ENCODE measurements around the gene TMEM59.
"Not testable (repeated sequence)": the region's sequence is repeated elsewhere in the genome, so short reads cannot be mapped to it uniquely, and the experiment has no call there.

TMEM59 gene

GRCh38 chr1:54028306-54029251 is 24.4 kb downstream of the TMEM59 start:
- no peak for TF ChIP-seq CTCF (IDR thresholded peaks at IDR 0.05; ENCODE audit: poor library complexity, severe bottlenecking)
- peaks cover 15% of the 10 kb centered on the region for H3K36me3 ChIP-seq (ENCODE audit: low read depth)
- H3K27ac ChIP-seq (ENCODE audit: poor library complexity, severe bottlenecking), result no peak overlapping the region
- H3K9me3 ChIP-seq (ENCODE audit: severe bottlenecking), result no peaks in the 10 kb centered on the region
- DNase-seq (ENCODE audit: low spot score) (no peak), ATAC-seq (ENCODE audit: low read depth) (no peak)
- no peaks in the 10 kb centered on the region for H3K4me1 ChIP-seq (ENCODE audit: insufficient read depth, poor library complexity, severe bottlenecking)
- H3K4me3 ChIP-seq (ENCODE audit: severe bottlenecking), result no peak overlapping the region
- no peaks in the 10 kb centered on the region for H3K27me3 ChIP-seq (ENCODE audit: insufficient read depth, poor library complexity, severe bottlenecking)

DNA sequence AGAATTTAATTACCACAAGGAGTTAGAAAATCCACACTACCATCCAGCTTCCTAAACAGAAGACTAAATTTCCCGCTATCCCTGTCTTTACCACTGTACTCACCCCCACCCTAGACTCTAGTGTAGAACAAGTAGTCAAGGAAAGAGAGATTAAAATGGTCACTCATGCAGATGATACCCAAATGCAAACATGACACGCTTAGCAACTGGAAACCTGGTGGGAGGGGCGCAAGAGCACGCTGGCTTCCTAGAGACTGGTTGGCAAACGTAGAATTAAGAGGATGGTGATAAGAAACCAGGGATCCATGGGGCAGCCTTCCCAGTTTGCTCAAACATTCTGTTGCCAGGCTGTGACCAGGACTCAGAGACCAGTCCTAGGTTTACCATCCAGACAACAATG is 25.2 kb downstream of the TMEM59 start:
- DNase-seq (ENCODE audit: low spot score) (no peak), ATAC-seq (ENCODE audit: low read depth) (no peak)
- TF ChIP-seq CTCF (IDR thresholded peaks at IDR 0.05; ENCODE audit: poor library complexity, severe bottlenecking), result no peak
- no peaks in the 10 kb centered on the region for H3K9me3 ChIP-seq (ENCODE audit: severe bottlenecking)
- H3K27ac ChIP-seq (ENCODE audit: poor library complexity, severe bottlenecking), result no peak overlapping the region
- no peaks in the 10 kb centered on the region for H3K4me1 ChIP-seq (ENCODE audit: insufficient read depth, poor library complexity, severe bottlenecking)
- peaks cover 15% of the 10 kb centered on the region for H3K36me3 ChIP-seq (ENCODE audit: low read depth)
- H3K27me3 ChIP-seq (ENCODE audit: insufficient read depth, poor library complexity, severe bottlenecking), result no peaks in the 10 kb centered on the region
- H3K4me3 ChIP-seq (ENCODE audit: severe bottlenecking), result no peak overlapping the region

GRCh38 chr1:54024811-54025210 is 28.2 kb downstream of the TMEM59 start:
- not testable (repeated sequence) for DNase-seq (ENCODE audit: low spot score); H3K36me3 ChIP-seq (ENCODE audit: low read depth); H3K27ac ChIP-seq (ENCODE audit: poor library complexity, severe bottlenecking); H3K27me3 ChIP-seq (ENCODE audit: insufficient read depth, poor library complexity, severe bottlenecking); H3K9me3 ChIP-seq (ENCODE audit: severe bottlenecking); ATAC-seq (ENCODE audit: low read depth); H3K4me1 ChIP-seq (ENCODE audit: insufficient read depth, poor library complexity, severe bottlenecking); H3K4me3 ChIP-seq (ENCODE audit: severe bottlenecking)

DNA sequence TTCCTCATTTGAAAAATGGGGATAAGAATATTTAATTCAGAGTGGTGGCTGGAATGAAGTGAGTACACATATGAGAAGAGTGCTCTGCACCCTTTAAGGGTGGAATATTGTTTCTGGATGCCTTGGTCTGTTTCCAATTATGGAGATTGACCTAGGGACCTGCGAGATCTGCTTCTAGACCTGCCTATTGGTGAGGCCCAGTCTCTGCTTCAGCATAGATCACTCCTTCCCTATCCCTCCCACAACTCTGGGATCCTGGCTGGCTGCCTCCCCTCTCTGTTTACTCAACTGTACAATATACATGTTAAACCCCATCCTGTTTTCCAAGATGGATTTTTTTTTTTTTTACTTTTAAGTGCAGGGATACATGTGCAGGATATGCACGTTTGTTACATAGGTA is 28.6 kb downstream of the TMEM59 start:
- TF ChIP-seq CTCF (IDR thresholded peaks at IDR 0.05; ENCODE audit: poor library complexity, severe bottlenecking), result no peak
- no peak for DNase-seq (ENCODE audit: low spot score)

GRCh38 chr1:54019562-54020176 is 33.3 kb downstream of the TMEM59 start:
- not testable (repeated sequence) for H3K27me3 ChIP-seq (ENCODE audit: insufficient read depth, poor library complexity, severe bottlenecking); H3K36me3 ChIP-seq (ENCODE audit: low read depth); H3K27ac ChIP-seq (ENCODE audit: poor library complexity, severe bottlenecking); DNase-seq (ENCODE audit: low spot score); ATAC-seq (ENCODE audit: low read depth); H3K4me1 ChIP-seq (ENCODE audit: insufficient read depth, poor library complexity, severe bottlenecking); H3K4me3 ChIP-seq (ENCODE audit: severe bottlenecking); H3K9me3 ChIP-seq (ENCODE audit: severe bottlenecking)

More for the DNA sequence above, 28.6 kb downstream of the TMEM59 start:
- Histone ChIP-seq H3K4me3 (ENCODE audit: severe bottlenecking) (no peak overlapping the region), H3K27ac (ENCODE audit: poor library complexity, severe bottlenecking) (no peak overlapping the region), H3K27me3 (ENCODE audit: insufficient read depth, poor library complexity, severe bottlenecking) (no peaks in the 10 kb centered on the region), H3K4me1 (ENCODE audit: insufficient read depth, poor library complexity, severe bottlenecking) (no peaks in the 10 kb centered on the region), H3K36me3 (ENCODE audit: low read depth) (no peaks in the 10 kb centered on the region), H3K9me3 (ENCODE audit: severe bottlenecking) (no peaks in the 10 kb centered on the region)
- no peak for ATAC-seq (ENCODE audit: low read depth)
